Measurements from ENCODE around the gene ADAMTS7.
A peak's percentile ranks its signal among the peaks of the same experiment; 100 is the strongest.
"Not testable (repeated sequence)": the region's sequence is repeated elsewhere in the genome, so short reads cannot be mapped to it uniquely, and the experiment has no call there.

Gene ADAMTS7

DNA sequence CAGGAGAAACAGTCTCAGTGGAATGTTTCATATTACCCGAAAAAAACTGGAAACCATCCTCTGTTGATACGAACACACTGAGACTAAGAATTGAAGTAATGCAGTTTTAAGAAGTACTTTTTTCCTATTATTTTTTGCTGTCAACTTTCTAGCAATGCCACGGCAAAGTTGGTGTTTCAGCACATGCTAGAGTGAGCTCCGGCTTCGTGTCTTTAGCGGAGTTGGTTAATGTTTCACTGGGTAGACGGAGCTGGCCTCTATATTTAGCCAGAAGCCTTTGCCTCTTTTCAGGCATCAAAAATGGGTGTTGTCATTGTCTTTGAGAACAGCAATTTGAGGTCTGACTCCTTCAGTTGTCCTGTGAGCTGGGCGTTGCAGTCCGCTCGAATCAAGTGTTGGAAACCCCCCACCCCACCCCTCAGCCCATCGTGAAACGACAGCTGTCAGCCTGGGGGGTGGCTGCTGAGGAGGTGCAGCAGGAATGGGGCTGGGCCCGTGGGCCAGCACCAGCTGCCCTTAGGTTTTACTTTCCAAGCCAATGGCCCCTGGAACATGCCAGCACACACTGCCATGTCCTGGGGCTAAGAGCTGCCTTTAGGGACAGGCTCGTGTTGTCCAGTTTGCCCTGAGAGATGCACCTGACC lies 56.5 kb downstream of the ADAMTS7 start:
- H3K27me3 ChIP-seq (ENCODE audit: control insufficient read depth in 2 of 2, insufficient read depth in 2 of 2, low read length in 2 of 2); H3K9me3 ChIP-seq (ENCODE audit: control insufficient read depth in 2 of 2, low read length in 2 of 2); H3K4me3 ChIP-seq (ENCODE audit: low read length in 2 of 2); H3K4me1 ChIP-seq (ENCODE audit: control insufficient read depth in 2 of 2, insufficient read depth in 2 of 2, low read length in 2 of 2); H3K36me3 ChIP-seq (ENCODE audit: control insufficient read depth in 2 of 2, insufficient read depth in 2 of 2, low read length in 2 of 2); H3K9ac ChIP-seq (ENCODE audit: low read depth in 1 of 2, low read length in 2 of 2); H3K27ac ChIP-seq (ENCODE audit: low read depth in 2 of 2, low read length in 2 of 2): not testable (repeated sequence)

DNA sequence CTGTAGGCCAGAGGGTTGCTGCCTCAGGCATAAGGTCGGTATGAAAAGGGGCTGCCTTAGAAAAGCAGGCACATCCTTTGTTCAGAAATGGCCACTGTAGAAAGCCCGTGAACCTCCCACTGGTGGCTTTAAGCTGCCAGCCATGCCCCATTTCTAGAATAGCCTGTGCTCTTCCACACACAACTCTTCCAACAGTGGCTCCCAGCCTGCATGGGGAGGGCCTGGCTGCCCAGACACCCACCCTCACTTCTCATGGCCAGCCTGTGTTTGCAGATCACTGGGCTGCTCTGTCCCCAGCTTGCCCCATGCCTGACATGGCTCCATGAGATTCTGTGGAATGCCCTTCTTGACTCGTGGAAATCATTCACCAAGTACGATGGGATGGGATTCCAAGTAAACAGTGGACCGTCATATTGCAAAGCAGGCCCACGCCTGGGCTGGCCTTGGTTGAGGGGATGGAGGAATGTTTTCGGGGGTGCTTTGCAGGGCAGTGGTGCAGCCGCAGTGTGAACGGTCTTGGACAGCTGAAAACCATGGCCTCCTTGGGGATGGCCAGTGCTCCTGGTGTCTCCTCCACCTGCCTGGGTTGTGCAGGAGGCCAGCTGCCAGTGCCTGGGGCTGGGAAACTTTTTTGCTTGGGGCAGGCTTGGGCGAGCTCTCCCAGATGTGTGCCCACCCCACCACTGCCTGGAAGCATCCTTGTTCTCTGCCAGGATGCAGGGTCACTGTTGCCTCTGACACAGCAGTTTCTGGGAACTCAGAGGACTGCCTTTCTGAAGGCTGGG lies 57.3 kb downstream of the ADAMTS7 start:
- not testable (repeated sequence) for H3K36me3 ChIP-seq (ENCODE audit: control insufficient read depth in 2 of 2, insufficient read depth in 2 of 2, low read length in 2 of 2); H3K27ac ChIP-seq (ENCODE audit: low read depth in 2 of 2, low read length in 2 of 2); H3K9ac ChIP-seq (ENCODE audit: low read depth in 1 of 2, low read length in 2 of 2); H3K4me3 ChIP-seq (ENCODE audit: low read length in 2 of 2); H3K4me1 ChIP-seq (ENCODE audit: control insufficient read depth in 2 of 2, insufficient read depth in 2 of 2, low read length in 2 of 2); H3K9me3 ChIP-seq (ENCODE audit: control insufficient read depth in 2 of 2, low read length in 2 of 2); H3K27me3 ChIP-seq (ENCODE audit: control insufficient read depth in 2 of 2, insufficient read depth in 2 of 2, low read length in 2 of 2)

DNA sequence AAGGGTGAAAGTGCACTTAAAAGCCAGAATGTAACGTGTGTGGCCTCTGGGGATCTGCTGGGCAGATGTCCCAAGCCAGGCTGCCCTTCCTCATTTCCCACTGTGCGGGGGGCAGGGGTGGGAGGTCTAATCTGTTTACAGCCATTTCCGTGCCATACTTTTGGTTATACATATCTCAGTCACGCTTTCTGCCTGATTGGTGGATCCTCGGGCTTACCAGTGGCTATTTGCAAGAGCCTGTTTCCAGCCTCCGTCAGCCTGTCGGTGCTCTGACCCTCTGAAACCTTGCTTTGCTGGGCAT lies 58.0 kb downstream of the ADAMTS7 start:
- H3K27me3 ChIP-seq (ENCODE audit: control insufficient read depth in 2 of 2, insufficient read depth in 2 of 2, low read length in 2 of 2); H3K4me1 ChIP-seq (ENCODE audit: control insufficient read depth in 2 of 2, insufficient read depth in 2 of 2, low read length in 2 of 2); H3K4me3 ChIP-seq (ENCODE audit: low read length in 2 of 2): not testable (repeated sequence)

DNA sequence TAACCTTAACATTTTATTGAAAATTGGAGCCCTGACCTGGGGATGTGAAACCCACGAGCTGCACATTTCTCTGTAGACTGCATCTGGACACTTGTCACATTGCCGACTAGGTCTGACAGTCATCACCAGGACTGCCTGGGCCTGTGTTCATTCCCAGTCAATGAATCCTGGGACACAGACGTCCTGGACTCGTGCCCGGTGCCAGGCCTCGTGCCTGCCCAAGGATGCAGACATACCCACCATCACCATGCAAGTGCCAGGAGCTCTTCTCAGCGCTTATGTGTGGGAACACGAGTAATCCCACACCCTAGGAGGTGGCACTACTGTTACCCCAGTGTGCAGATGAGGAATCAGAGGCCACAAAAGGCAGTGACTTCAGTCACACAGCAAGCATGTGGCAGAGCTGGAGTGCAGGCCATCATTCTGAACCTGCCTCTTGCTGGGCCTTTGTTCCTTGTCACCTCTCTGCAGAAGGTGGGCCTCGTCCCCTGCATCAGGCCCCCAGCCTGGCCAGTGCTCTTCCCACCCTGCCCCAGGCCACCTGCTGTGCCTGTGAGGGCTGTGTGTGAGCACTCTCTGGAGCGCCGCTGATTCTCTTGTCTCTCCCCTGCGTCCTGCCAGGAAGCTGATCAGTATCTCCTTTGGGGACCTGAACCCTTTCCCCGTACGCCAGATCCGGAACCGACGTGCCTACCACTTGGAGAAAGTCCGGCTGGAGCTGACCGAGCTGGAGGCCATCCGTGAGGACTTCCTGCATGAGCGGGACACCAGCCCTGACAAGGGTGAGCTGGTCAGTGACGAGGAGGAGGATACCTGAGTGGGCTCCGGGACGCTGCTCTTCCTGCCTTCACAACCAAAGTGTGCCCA lies 58.5 kb downstream of the ADAMTS7 start:
- Histone ChIP-seq H3K9ac (ENCODE audit: low read depth in 1 of 2, low read length in 2 of 2) (no peak overlapping the region), H3K27ac (ENCODE audit: low read depth in 2 of 2, low read length in 2 of 2) (no peak overlapping the region), H3K36me3 (ENCODE audit: control insufficient read depth in 2 of 2, insufficient read depth in 2 of 2, low read length in 2 of 2) (no peaks in the 10 kb centered on the region), H3K4me3 (ENCODE audit: low read length in 2 of 2) (no peak overlapping the region), H3K27me3 (ENCODE audit: control insufficient read depth in 2 of 2, insufficient read depth in 2 of 2, low read length in 2 of 2) (peaks cover 0 to 2% of the 10 kb centered on the region in 2 donors), H3K4me1 (ENCODE audit: control insufficient read depth in 2 of 2, insufficient read depth in 2 of 2, low read length in 2 of 2) (no peaks in the 10 kb centered on the region), H3K9me3 (ENCODE audit: control insufficient read depth in 2 of 2, low read length in 2 of 2) (no peaks in the 10 kb centered on the region)

More for the DNA sequence above, 58.0 kb downstream of the ADAMTS7 start:
- not testable (repeated sequence) for H3K9ac ChIP-seq (ENCODE audit: low read depth in 1 of 2, low read length in 2 of 2); H3K9me3 ChIP-seq (ENCODE audit: control insufficient read depth in 2 of 2, low read length in 2 of 2); H3K27ac ChIP-seq (ENCODE audit: low read depth in 2 of 2, low read length in 2 of 2); H3K36me3 ChIP-seq (ENCODE audit: control insufficient read depth in 2 of 2, insufficient read depth in 2 of 2, low read length in 2 of 2)

DNA sequence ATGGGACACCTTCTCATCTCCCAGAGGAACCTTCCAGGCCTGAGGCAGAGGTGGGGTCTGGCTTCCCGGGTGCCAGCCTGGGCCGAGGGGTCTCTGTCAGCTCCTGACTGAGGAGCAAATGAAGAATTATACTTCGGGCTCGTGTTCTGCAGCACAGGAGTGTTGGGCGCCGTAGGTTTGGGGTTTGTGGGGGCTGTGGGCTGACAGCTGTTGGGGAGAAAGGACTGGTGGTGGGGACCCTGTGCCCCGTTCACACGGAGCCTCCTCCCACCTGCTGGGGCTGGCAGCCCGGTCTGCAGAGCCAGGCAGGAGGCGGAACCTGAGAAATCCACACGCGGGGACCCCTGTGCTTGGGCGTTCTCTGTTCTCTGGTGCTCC lies 59.7 kb downstream of the ADAMTS7 start:
- H3K27me3 ChIP-seq (ENCODE audit: control insufficient read depth in 2 of 2, insufficient read depth in 2 of 2, low read length in 2 of 2): peaks cover 0 to 2% of the 10 kb centered on the region in 2 donors

DNA sequence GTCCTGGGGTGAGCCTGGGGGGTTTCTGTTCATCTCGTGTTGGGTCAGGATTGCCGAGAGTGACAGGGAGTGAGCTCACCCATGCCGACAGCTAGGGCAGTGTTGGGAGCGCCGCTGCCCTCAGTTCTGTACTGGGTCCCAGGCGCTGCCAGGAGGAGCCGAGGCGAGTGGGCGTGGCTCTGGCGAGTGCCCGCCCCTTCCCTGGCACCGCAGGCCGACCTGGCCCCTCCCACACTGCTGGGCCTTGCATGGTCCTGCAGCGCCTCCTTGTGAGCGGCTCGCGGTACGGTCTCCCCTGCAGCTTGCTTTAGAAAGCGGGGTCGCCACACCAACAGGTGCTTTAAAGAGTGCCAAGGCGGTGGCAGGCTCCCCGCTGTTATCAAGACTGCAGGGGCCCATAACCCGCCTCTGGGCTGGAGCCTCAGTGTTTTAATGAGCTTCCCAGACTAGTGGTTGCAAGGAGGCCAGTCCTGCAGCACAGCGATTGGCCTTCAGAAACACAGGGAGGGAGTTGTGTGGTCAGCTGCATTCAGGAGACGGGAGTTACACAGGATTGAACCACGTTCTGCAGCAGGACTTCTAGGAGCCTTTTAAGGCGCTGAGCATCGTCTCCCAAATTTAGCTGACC lies 60.2 kb downstream of the ADAMTS7 start:
- H3K27me3 ChIP-seq (ENCODE audit: control insufficient read depth in 2 of 2, insufficient read depth in 2 of 2, low read length in 2 of 2); H3K27ac ChIP-seq (ENCODE audit: low read depth in 2 of 2, low read length in 2 of 2); H3K36me3 ChIP-seq (ENCODE audit: control insufficient read depth in 2 of 2, insufficient read depth in 2 of 2, low read length in 2 of 2); H3K9ac ChIP-seq (ENCODE audit: low read depth in 1 of 2, low read length in 2 of 2); H3K9me3 ChIP-seq (ENCODE audit: control insufficient read depth in 2 of 2, low read length in 2 of 2); H3K4me1 ChIP-seq (ENCODE audit: control insufficient read depth in 2 of 2, insufficient read depth in 2 of 2, low read length in 2 of 2): not testable (repeated sequence)
- H3K4me3 ChIP-seq (ENCODE audit: low read length in 2 of 2): peak overlapping the region in 1 of 2 donors; percentile 26

More for the DNA sequence above, 59.7 kb downstream of the ADAMTS7 start:
- Histone ChIP-seq H3K4me1 (ENCODE audit: control insufficient read depth in 2 of 2, insufficient read depth in 2 of 2, low read length in 2 of 2) (no peaks in the 10 kb centered on the region), H3K27ac (ENCODE audit: low read depth in 2 of 2, low read length in 2 of 2) (no peak overlapping the region), H3K4me3 (ENCODE audit: low read length in 2 of 2) (no peak overlapping the region), H3K36me3 (ENCODE audit: control insufficient read depth in 2 of 2, insufficient read depth in 2 of 2, low read length in 2 of 2) (no peaks in the 10 kb centered on the region), H3K9me3 (ENCODE audit: control insufficient read depth in 2 of 2, low read length in 2 of 2) (no peaks in the 10 kb centered on the region), H3K9ac (ENCODE audit: low read depth in 1 of 2, low read length in 2 of 2) (no peak overlapping the region)

DNA sequence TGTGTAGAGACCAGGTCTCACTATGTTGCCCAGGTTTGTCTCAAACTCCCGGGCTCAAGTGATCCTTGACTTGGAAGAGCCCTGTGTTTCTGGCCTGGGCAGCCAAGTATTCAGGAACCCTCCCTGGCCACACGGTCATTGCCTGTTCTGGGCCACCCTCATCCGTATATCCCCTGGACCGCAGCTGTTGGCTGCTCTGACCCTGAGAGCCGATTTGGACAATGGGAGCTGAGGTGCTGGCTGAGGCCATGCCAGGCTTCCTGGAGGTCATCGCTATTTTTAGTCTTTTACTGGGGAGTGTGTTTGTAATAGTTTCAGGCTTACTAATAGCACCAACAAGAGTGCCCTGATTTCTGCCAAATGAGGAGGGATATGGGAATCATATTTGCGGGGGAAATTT lies 60.7 kb downstream of the ADAMTS7 start:
- H3K27ac ChIP-seq (ENCODE audit: low read depth in 2 of 2, low read length in 2 of 2): no peak overlapping the region
- H3K36me3 ChIP-seq (ENCODE audit: control insufficient read depth in 2 of 2, insufficient read depth in 2 of 2, low read length in 2 of 2): no peaks in the 10 kb centered on the region
- H3K27me3 ChIP-seq (ENCODE audit: control insufficient read depth in 2 of 2, insufficient read depth in 2 of 2, low read length in 2 of 2): peaks cover 0 to 2% of the 10 kb centered on the region in 2 donors
- no peaks in the 10 kb centered on the region for H3K4me1 ChIP-seq (ENCODE audit: control insufficient read depth in 2 of 2, insufficient read depth in 2 of 2, low read length in 2 of 2)
- H3K9me3 ChIP-seq (ENCODE audit: control insufficient read depth in 2 of 2, low read length in 2 of 2): no peaks in the 10 kb centered on the region
- H3K4me3 ChIP-seq (ENCODE audit: low read length in 2 of 2): peak overlapping the region in 1 of 2 donors; percentile 26
- no peak overlapping the region for H3K9ac ChIP-seq (ENCODE audit: low read depth in 1 of 2, low read length in 2 of 2)

DNA sequence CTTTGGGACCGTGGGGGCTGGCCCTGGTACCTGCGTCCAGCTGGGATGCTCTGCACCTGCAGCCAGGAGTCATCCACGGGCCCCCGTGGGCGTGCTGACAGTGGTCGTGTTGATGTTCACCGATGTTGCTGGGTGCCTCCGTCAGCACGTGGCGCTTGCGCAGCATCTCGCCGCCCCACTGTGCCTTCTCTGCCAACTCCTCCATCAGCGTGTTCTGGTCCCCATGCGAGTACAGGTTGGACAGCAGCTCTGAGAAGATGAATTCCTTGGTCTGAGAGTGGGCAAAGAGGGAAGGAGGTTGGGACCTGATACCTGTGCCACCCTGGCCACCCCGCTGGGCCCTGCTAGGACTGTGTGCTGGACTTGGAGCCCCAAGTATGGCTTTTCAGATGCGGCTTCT lies 61.4 kb downstream of the ADAMTS7 start:
- Histone ChIP-seq H3K9me3 (ENCODE audit: control insufficient read depth in 2 of 2, low read length in 2 of 2) (no peaks in the 10 kb centered on the region), H3K9ac (ENCODE audit: low read depth in 1 of 2, low read length in 2 of 2) (no peak overlapping the region), H3K4me3 (ENCODE audit: low read length in 2 of 2) (no peak overlapping the region), H3K36me3 (ENCODE audit: control insufficient read depth in 2 of 2, insufficient read depth in 2 of 2, low read length in 2 of 2) (no peaks in the 10 kb centered on the region), H3K27ac (ENCODE audit: low read depth in 2 of 2, low read length in 2 of 2) (no peak overlapping the region), H3K4me1 (ENCODE audit: control insufficient read depth in 2 of 2, insufficient read depth in 2 of 2, low read length in 2 of 2) (no peaks in the 10 kb centered on the region), H3K27me3 (ENCODE audit: control insufficient read depth in 2 of 2, insufficient read depth in 2 of 2, low read length in 2 of 2) (peaks cover 0 to 2% of the 10 kb centered on the region in 2 donors)

DNA sequence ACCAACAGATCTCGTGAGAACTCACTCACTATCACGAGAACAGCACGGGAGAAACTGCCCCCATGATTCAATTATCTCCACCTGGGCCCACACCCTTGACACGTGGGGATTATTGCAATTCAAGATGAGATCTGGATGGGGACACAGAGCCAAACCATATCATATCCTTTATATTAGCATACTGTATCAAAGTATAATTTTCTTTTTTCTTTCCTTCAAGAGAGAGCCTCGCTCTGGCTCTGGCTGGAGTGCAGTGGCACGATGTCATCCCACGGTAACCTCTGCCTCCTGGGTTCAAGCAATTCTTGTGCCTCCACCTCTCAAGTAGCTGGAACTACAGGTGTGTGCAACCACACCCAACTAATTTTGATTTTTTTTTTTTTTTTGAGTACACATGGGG lies 63.4 kb downstream of the ADAMTS7 start:
- not testable (repeated sequence) for H3K4me3 ChIP-seq (ENCODE audit: low read length in 2 of 2); H3K9ac ChIP-seq (ENCODE audit: low read depth in 1 of 2, low read length in 2 of 2); H3K27me3 ChIP-seq (ENCODE audit: control insufficient read depth in 2 of 2, insufficient read depth in 2 of 2, low read length in 2 of 2)

DNA sequence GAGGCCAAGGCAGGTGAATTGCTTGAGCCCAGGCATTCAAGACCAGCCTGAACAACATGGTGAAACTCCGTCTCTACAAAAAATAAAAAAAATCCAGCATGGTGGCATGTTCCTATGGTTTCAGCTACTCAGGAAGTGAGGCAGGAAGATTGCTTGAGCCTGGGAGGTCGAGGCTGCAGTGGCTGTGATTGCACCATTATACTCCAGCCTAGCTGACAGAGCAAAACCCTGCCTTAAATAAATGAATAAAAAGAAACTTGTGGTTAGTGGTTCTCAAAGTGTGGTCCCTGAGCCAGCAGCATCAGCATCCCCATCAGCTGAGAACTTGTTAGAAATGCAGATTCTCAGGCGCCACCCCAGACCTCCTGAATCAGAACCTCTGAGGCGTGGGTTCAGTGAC lies 69.6 kb downstream of the ADAMTS7 start:
- H3K4me3 ChIP-seq (ENCODE audit: low read length in 2 of 2); H3K4me1 ChIP-seq (ENCODE audit: control insufficient read depth in 2 of 2, insufficient read depth in 2 of 2, low read length in 2 of 2); H3K27ac ChIP-seq (ENCODE audit: low read depth in 2 of 2, low read length in 2 of 2); H3K9me3 ChIP-seq (ENCODE audit: control insufficient read depth in 2 of 2, low read length in 2 of 2); H3K27me3 ChIP-seq (ENCODE audit: control insufficient read depth in 2 of 2, insufficient read depth in 2 of 2, low read length in 2 of 2); H3K9ac ChIP-seq (ENCODE audit: low read depth in 1 of 2, low read length in 2 of 2); H3K36me3 ChIP-seq (ENCODE audit: control insufficient read depth in 2 of 2, insufficient read depth in 2 of 2, low read length in 2 of 2): not testable (repeated sequence)

More for the DNA sequence above, 63.4 kb downstream of the ADAMTS7 start:
- H3K36me3 ChIP-seq (ENCODE audit: control insufficient read depth in 2 of 2, insufficient read depth in 2 of 2, low read length in 2 of 2); H3K9me3 ChIP-seq (ENCODE audit: control insufficient read depth in 2 of 2, low read length in 2 of 2); H3K4me1 ChIP-seq (ENCODE audit: control insufficient read depth in 2 of 2, insufficient read depth in 2 of 2, low read length in 2 of 2); H3K27ac ChIP-seq (ENCODE audit: low read depth in 2 of 2, low read length in 2 of 2): not testable (repeated sequence)

All from mucosa of rectum (tissue), 2 donors.